Neuronal stem cell (in vitro differentiated cells): ENCODE measurements around the gene SRGAP3.

Experiments used
- DNase-seq: peaks from one replicate; pipeline ENCODE4 v3.0.0-alpha.2; 2013; ENCODE audit warnings: low spot score
- H2AFZ ChIP-seq: one replicate; pipeline ENCODE4 v1.6.1; 2013; ENCODE audit warnings: mild to moderate bottlenecking, low read length, inconsistent platforms
- H2AK5ac ChIP-seq: 2 replicates; pipeline ENCODE4 v1.6.1; 2013; ENCODE audit warnings: low read depth, mild to moderate bottlenecking, inconsistent platforms, low read length, moderate library complexity, mixed read lengths
- H2BK120ac ChIP-seq: 2 replicates; pipeline ENCODE4 v1.6.1; 2013; ENCODE audit warnings: low read depth, mild to moderate bottlenecking, inconsistent platforms, low read length, moderate library complexity, mixed read lengths
- H2BK12ac ChIP-seq: one replicate; pipeline ENCODE4 v1.6.1; 2013; ENCODE audit warnings: low read length, inconsistent platforms
- H2BK15ac ChIP-seq: 2 replicates; pipeline ENCODE4 v1.6.1; 2013; ENCODE audit warnings: mild to moderate bottlenecking, low read length, inconsistent platforms, mixed read lengths
- H2BK5ac ChIP-seq: one replicate; pipeline ENCODE4 v1.6.1; 2013; ENCODE audit warnings: inconsistent platforms, mild to moderate bottlenecking, low read length, moderate library complexity
- H3K14ac ChIP-seq: one replicate; pipeline ENCODE4 v1.6.1; 2013; ENCODE audit warnings: low read length, inconsistent platforms
- H3K18ac ChIP-seq: 2 replicates; pipeline ENCODE4 v1.6.1; 2013; ENCODE audit warnings: low read length, inconsistent platforms
- H3K23ac ChIP-seq: 2 replicates; pipeline ENCODE4 v1.6.1; 2013; ENCODE audit warnings: low read depth, mild to moderate bottlenecking, mixed read lengths, low read length, inconsistent platforms; ENCODE audit not compliant: poor library complexity
- H3K27ac ChIP-seq: replicated peaks from 3 replicates; pipeline ENCODE4 v1.5.1; 2013; ENCODE audit warnings: low read length, inconsistent platforms
- H3K27me3 ChIP-seq, 3 experiments: 2 replicates each; pipeline ENCODE4 v1.6.1; 2013; ENCODE audit warnings: low read length in 3 of 3, mild to moderate bottlenecking in 2 of 3, inconsistent platforms in 1 of 3, low read depth in 1 of 3, mixed read lengths in 1 of 3, moderate library complexity in 1 of 3; ENCODE audit not compliant: control insufficient read depth in 3 of 3, insufficient read depth in 3 of 3
- H3K36me3 ChIP-seq, 2 donors: replicated peaks in 1 of 2; 2 replicates each; pipeline ENCODE4 v1.6.1; 2013; ENCODE audit warnings: low read length in 2 of 2; ENCODE audit not compliant: control insufficient read depth in 2 of 2, insufficient read depth in 2 of 2
- H3K4ac ChIP-seq: 2 replicates; pipeline ENCODE4 v1.6.1; 2013; ENCODE audit warnings: inconsistent platforms, mild to moderate bottlenecking, low read length, moderate library complexity
- H3K4me1 ChIP-seq, 2 donors: 1 replicate in 1 of 2; 2 replicates in 1 of 2; pipeline ENCODE4 v1.6.1; 2013; ENCODE audit warnings: low read length in 2 of 2, low read depth in 1 of 2; ENCODE audit not compliant: control insufficient read depth in 2 of 2, insufficient read depth in 1 of 2
- H3K4me2 ChIP-seq: one replicate; pipeline ENCODE4 v1.6.1; 2013; ENCODE audit warnings: mild to moderate bottlenecking, low read length, inconsistent platforms; ENCODE audit not compliant: insufficient read depth, poor library complexity, severe bottlenecking
- H3K4me3 ChIP-seq, 2 donors: 2 replicates each; pipeline ENCODE4 v1.5.1; 2013; ENCODE audit warnings: low read length in 2 of 2, mild to moderate bottlenecking in 2 of 2, inconsistent platforms in 1 of 2, moderate library complexity in 1 of 2
- H3K79me1 ChIP-seq: one replicate; pipeline ENCODE4 v1.6.1; 2013; ENCODE audit warnings: low read depth, mild to moderate bottlenecking, inconsistent platforms, low read length, moderate library complexity
- H3K9ac ChIP-seq: one replicate; pipeline ENCODE4 v1.6.1; 2013; ENCODE audit warnings: mild to moderate bottlenecking, low read depth, low read length, inconsistent platforms; ENCODE audit not compliant: poor library complexity
- H3K9me3 ChIP-seq, 2 donors: replicated peaks in 1 of 2; 2 replicates each; pipeline versions ENCODE3 to v1.6.1; 2013; ENCODE audit warnings: low read length in 2 of 2, mild to moderate bottlenecking in 2 of 2, inconsistent platforms in 1 of 2, low read depth in 1 of 2, mixed read lengths in 1 of 2, moderate library complexity in 1 of 2; ENCODE audit not compliant: control insufficient read depth in 2 of 2, insufficient read depth in 1 of 2
- H4K8ac ChIP-seq: one replicate; pipeline ENCODE4 v1.6.1; 2013; ENCODE audit warnings: low read depth, mild to moderate bottlenecking, inconsistent platforms, low read length, moderate library complexity
- H4K91ac ChIP-seq: one replicate; pipeline ENCODE4 v1.6.1; 2013; ENCODE audit warnings: low read length, low read depth, mild to moderate bottlenecking, inconsistent platforms; ENCODE audit not compliant: poor library complexity
- WGBS, 2 donors: extraction: QIAGEN DNeasy Blood & Tissue Kit; methylation state at CpG; one replicate each; pipeline ENCODE4 v1.1.7; 2013; ENCODE audit warnings: missing lambda C conversion rate in 2 of 2, mixed read lengths in 1 of 2; ENCODE audit not compliant: insufficient read length in 2 of 2, insufficient replicate concordance in 1 of 2; ENCODE audit errors: extremely low coverage in 2 of 2; 5-methylcytosine and 5-hydroxymethylcytosine counted together

Gene SRGAP3

DNA sequence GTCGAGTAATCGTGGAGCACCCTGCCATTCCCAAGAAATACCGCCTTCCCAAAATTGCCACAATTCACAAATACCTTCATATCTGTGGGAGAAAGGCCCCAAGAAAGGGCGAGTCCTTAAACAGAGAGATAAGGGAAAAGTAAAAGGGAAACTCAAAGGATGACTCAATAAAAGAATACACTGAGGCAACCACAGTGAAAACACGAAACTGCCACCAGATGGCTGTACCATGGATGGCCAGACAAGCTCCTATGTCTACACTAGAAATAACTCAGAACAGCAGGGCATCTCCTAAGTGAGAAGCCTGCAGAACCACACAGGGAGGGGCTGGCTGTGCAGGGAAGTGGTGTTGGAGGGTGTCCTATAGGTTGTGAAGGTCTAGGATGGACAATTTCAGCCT, 25.0 kb downstream of the SRGAP3 start:
- Histone ChIP-seq H3K9ac (no peak overlapping the region), H2AK5ac (no peak overlapping the region), H3K79me1 (peaks cover 1% of the 10 kb centered on the region), H2BK12ac (no peak overlapping the region), H2BK120ac (no peak overlapping the region), H3K27me3 (no peaks in the 10 kb centered on the region), H3K14ac (no peak overlapping the region), H2BK5ac (no peak overlapping the region), H4K8ac (no peak overlapping the region), H3K23ac (no peak overlapping the region), H3K27ac (no peak overlapping the region), H4K91ac (no peak overlapping the region), H2BK15ac (no peak overlapping the region), H3K4me1 (peaks cover 8 to 12% of the 10 kb centered on the region in 2 donors), H3K9me3 (peaks cover 2 to 3% of the 10 kb centered on the region in 2 donors), H2AFZ (no peak overlapping the region), H3K18ac (no peak overlapping the region), H3K36me3 (peaks cover 0 to 70% of the 10 kb centered on the region in 2 donors), H3K4ac (no peak overlapping the region), H3K4me3 (no peak overlapping the region), H3K4me2 (no peak overlapping the region)
- WGBS, 2 donors: no CpG with 5 or more reads among the region's 5 CpGs
- no peak for DNase-seq

GRCh38 chr3:9223672-9224071, 25.8 kb downstream of the SRGAP3 start:
- H2AK5ac ChIP-seq: no peak overlapping the region
- no peak overlapping the region for H3K9ac ChIP-seq
- DNase-seq: no peak
- peaks cover 8 to 12% of the 10 kb centered on the region in 2 donors for H3K4me1 ChIP-seq
- no peak overlapping the region for H3K18ac ChIP-seq
- no peak overlapping the region for H4K8ac ChIP-seq
- no peaks in the 10 kb centered on the region for H3K27me3 ChIP-seq
- peaks cover 2 to 3% of the 10 kb centered on the region in 2 donors for H3K9me3 ChIP-seq
- no peak overlapping the region for H3K27ac ChIP-seq
- H4K91ac ChIP-seq: no peak overlapping the region
- no peak overlapping the region for H2BK12ac ChIP-seq
- no peak overlapping the region for H3K14ac ChIP-seq
- no peak overlapping the region for H2BK15ac ChIP-seq
- H3K36me3 ChIP-seq: peaks cover 0 to 73% of the 10 kb centered on the region in 2 donors
- no CpG with 5 or more reads among the region's 6 CpGs for WGBS, 2 donors
- H3K79me1 ChIP-seq: no peaks in the 10 kb centered on the region
- no peak overlapping the region for H2BK120ac ChIP-seq
- H2AFZ ChIP-seq: no peak overlapping the region
- H2BK5ac ChIP-seq: no peak overlapping the region
- no peak overlapping the region for H3K4me2 ChIP-seq
- no peak overlapping the region for H3K4me3 ChIP-seq
- H3K23ac ChIP-seq: no peak overlapping the region
- H3K4ac ChIP-seq: no peak overlapping the region

- no peak overlapping the region for H3K4me3 ChIP-seq
- no peak overlapping the region for H2BK120ac ChIP-seq
- no peaks in the 10 kb centered on the region for H3K79me1 ChIP-seq
- H2AK5ac ChIP-seq: no peak overlapping the region
- DNase-seq: no peak
- no CpG with 5 or more reads among the region's 2 CpGs for WGBS, 2 donors
- peaks cover 0 to 69% of the 10 kb centered on the region in 2 donors for H3K36me3 ChIP-seq
- H3K9me3 ChIP-seq: peaks cover 2 to 3% of the 10 kb centered on the region in 2 donors
- no peak overlapping the region for H3K23ac ChIP-seq
- no peak overlapping the region for H3K4ac ChIP-seq
- H2BK5ac ChIP-seq: no peak overlapping the region
- no peak overlapping the region for H2AFZ ChIP-seq
- peaks cover 8 to 14% of the 10 kb centered on the region in 2 donors for H3K4me1 ChIP-seq
- no peak overlapping the region for H3K14ac ChIP-seq
- H3K27ac ChIP-seq: no peak overlapping the region
- no peak overlapping the region for H2BK12ac ChIP-seq
- H3K27me3 ChIP-seq: no peaks in the 10 kb centered on the region
- no peak overlapping the region for H3K4me2 ChIP-seq
- H4K91ac ChIP-seq: no peak overlapping the region
- H2BK15ac ChIP-seq: no peak overlapping the region
- H4K8ac ChIP-seq: no peak overlapping the region
- H3K18ac ChIP-seq: no peak overlapping the region
- H3K9ac ChIP-seq: no peak overlapping the region
Observed at GRCh38 chr3:9222956-9223639, 26.3 kb downstream of the SRGAP3 start.

DNA sequence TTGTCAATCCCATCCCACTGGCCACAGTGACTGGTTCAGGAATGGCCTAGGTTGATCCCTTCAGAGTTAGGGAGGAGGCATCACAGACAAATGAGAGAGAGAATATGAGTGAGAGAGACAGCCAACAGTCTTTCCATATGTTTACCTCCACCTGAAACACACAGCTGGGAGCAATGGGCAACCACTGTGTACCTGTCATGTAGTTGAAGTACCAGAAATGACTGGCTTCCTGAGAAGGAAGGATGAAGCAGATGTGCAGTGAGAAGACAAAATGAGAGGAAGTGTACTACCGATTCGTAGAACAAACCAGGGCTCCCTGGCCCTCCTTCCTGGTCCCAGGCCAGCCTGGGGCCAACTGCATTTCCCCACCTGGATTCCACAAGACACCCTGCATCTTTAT, 27.4 kb downstream of the SRGAP3 start:
- Histone ChIP-seq H3K36me3 (peaks cover 0 to 67% of the 10 kb centered on the region in 2 donors), H2AK5ac (no peak overlapping the region), H3K9ac (no peak overlapping the region), H2BK120ac (no peak overlapping the region), H2BK12ac (no peak overlapping the region), H3K4ac (no peak overlapping the region), H3K4me3 (no peak overlapping the region), H3K27me3 (no peaks in the 10 kb centered on the region), H4K8ac (no peak overlapping the region), H3K4me1 (peaks cover 13 to 23% of the 10 kb centered on the region in 2 donors), H2BK15ac (no peak overlapping the region), H3K14ac (no peak overlapping the region), H3K27ac (no peak overlapping the region), H3K9me3 (peaks cover 2 to 3% of the 10 kb centered on the region in 2 donors), H3K4me2 (no peak overlapping the region), H3K23ac (no peak overlapping the region), H2AFZ (no peak overlapping the region), H4K91ac (no peak overlapping the region), H3K18ac (no peak overlapping the region), H2BK5ac (no peak overlapping the region), H3K79me1 (no peaks in the 10 kb centered on the region)
- no peak for DNase-seq
- no CpG with 5 or more reads among the region's 2 CpGs for WGBS, 2 donors
